GM21390 (cell line): Measurements from ENCODE around the gene SLC16A3.

ENCODE experiments used
- ATAC-seq: cut with Tn5 transposase; IDR thresholded peaks from one replicate; pipeline ENCODE4 v1.9.1; 2021; ENCODE audit not compliant: unreplicated experiment

Gene SLC16A3

GRCh38 chr17:82235056-82235774 is 6.4 kb downstream of the SLC16A3 start:
- no peak for ATAC-seq

- ATAC-seq, result no peak
Measured at GRCh38 chr17:82235775-82236141, 6.9 kb downstream of the SLC16A3 start.

- ATAC-seq, result no peak
Measured at GRCh38 chr17:82236142-82236971, 7.5 kb downstream of the SLC16A3 start.

GRCh38 chr17:82237083-82237745 is 8.4 kb downstream of the SLC16A3 start:
- ATAC-seq, result no peak

GRCh38 chr17:82237746-82238471 is 9.1 kb downstream of the SLC16A3 start:
- ATAC-seq, result no peak

GRCh38 chr17:82238472-82239201 is 9.8 kb downstream of the SLC16A3 start:
- no peak for ATAC-seq

GRCh38 chr17:82239401-82239925 is 10.6 kb downstream of the SLC16A3 start:
- no peak for ATAC-seq

- ATAC-seq, result no peak
Measured at GRCh38 chr17:82239926-82240505, 11.2 kb downstream of the SLC16A3 start.

- ATAC-seq, result no peak
Measured at GRCh38 chr17:82240506-82241182, 11.8 kb downstream of the SLC16A3 start.

GRCh38 chr17:82241183-82241925 is 12.5 kb downstream of the SLC16A3 start:
- ATAC-seq, result no peak

GRCh38 chr17:82241926-82242697 is 13.3 kb downstream of the SLC16A3 start:
- no peak for ATAC-seq

GRCh38 chr17:82242698-82242976 is 13.8 kb downstream of the SLC16A3 start:
- ATAC-seq, result no peak

GRCh38 chr17:82242977-82243647 is 14.3 kb downstream of the SLC16A3 start:
- no peak for ATAC-seq

GRCh38 chr17:82243648-82244412 is 15.0 kb downstream of the SLC16A3 start:
- no peak for ATAC-seq

- no peak for ATAC-seq
Measured at GRCh38 chr17:82244413-82245133, 15.7 kb downstream of the SLC16A3 start.
